T-helper 17 cell (primary cell): ENCODE results near the gene KCNQ4. TPM values are rescaled to one million over a fixed set of nuclear protein-coding genes. Genes with fewer than 3 reads are reported as not detected.

Experiments
- ATAC-seq: fragments of 150-1000 bp; cut with Tn5 transposase; 2 replicates; pipeline ENCODE4 v1.10.0; 2021; ENCODE audit warnings: mild to moderate bottlenecking, moderate library complexity
- DNase-seq, 3 donors: peaks; one replicate each; pipeline versions ENCODE4 v3.0.0 to v3.0.0-alpha.2; 2020 to 2021
- H3K9me3 ChIP-seq: one replicate; pipeline ENCODE4 v1.7.0; 2013; ENCODE audit warnings: low read length, mild to moderate bottlenecking; ENCODE audit not compliant: control insufficient read depth, poor library complexity, severe bottlenecking
- H3K27ac Mint-ChIP-seq: one replicate; pipeline ENCODE4 v1.8.0; 2022; ENCODE audit warnings: mild to moderate bottlenecking, moderate library complexity, mixed read lengths
- H3K27me3 Mint-ChIP-seq: one replicate; pipeline ENCODE4 v1.8.0; 2022; ENCODE audit warnings: mixed read lengths
- H3K36me3 Mint-ChIP-seq: one replicate; pipeline ENCODE4 v1.8.0; 2022; ENCODE audit warnings: low read depth, mixed read lengths
- H3K4me1 Mint-ChIP-seq: one replicate; pipeline ENCODE4 v1.8.0; 2022; ENCODE audit warnings: mild to moderate bottlenecking, mixed read lengths
- H3K4me3 Mint-ChIP-seq: one replicate; pipeline ENCODE4 v1.8.0; 2022; ENCODE audit warnings: mild to moderate bottlenecking, moderate library complexity, mixed read lengths
- total RNA-seq, 4 donors: library from RNA in 2 of 4; stranded (reverse) in 2 of 4; gene quantifications; one replicate each; pipeline ENCODE4 v1.2.3 and lab custom pipeline; 2022 to 2026

The KCNQ4 gene
- total RNA-seq, 2 donors from 2014 or later, result 0.17 to 0.86 TPM

DNA sequence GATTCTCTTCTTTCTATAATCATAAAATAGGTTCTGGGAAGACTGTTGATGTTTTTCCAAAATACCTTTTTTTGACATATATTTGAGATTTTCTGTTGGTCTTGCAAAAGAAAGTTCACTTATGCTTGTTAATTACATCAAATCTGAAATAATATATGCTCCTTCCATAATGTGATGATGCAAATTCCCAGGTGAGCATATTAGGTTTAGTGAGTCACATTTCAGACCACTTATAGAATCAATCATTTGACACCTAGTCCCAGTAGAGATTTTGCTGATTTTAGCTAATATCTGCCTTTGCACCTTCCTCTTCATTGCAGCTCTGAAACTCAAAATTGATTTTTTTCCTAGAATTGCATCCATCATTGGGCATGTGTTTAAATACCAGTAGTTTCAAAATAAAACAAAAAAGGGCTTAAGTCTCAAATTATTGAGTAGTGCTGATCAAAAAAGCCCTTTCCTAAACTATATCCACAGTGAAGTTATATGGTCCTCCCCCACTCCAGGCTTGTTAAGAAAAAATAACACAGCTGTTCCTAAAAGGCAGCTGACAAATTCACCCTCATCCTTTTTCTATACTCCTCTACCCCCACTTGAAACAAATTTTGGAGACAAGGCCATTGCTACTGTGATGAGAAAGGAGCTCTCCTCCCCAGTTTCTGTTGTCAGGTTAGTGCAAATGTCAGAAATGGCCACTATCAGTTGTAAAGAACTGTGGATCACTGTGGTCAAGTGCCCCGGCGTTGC lies 37.1 kb upstream of the KCNQ4 start:
- DNase-seq, result no peak
- Mint-ChIP-seq H3K27me3 (no peaks in the 10 kb centered on the region), H3K36me3 (peaks cover 3% of the 10 kb centered on the region), H3K4me1 (peaks cover 12% of the 10 kb centered on the region), H3K4me3 (no peak overlapping the region), H3K27ac (no peak overlapping the region)
- no peaks in the 10 kb centered on the region for H3K9me3 ChIP-seq
- ATAC-seq, result no peak

DNA sequence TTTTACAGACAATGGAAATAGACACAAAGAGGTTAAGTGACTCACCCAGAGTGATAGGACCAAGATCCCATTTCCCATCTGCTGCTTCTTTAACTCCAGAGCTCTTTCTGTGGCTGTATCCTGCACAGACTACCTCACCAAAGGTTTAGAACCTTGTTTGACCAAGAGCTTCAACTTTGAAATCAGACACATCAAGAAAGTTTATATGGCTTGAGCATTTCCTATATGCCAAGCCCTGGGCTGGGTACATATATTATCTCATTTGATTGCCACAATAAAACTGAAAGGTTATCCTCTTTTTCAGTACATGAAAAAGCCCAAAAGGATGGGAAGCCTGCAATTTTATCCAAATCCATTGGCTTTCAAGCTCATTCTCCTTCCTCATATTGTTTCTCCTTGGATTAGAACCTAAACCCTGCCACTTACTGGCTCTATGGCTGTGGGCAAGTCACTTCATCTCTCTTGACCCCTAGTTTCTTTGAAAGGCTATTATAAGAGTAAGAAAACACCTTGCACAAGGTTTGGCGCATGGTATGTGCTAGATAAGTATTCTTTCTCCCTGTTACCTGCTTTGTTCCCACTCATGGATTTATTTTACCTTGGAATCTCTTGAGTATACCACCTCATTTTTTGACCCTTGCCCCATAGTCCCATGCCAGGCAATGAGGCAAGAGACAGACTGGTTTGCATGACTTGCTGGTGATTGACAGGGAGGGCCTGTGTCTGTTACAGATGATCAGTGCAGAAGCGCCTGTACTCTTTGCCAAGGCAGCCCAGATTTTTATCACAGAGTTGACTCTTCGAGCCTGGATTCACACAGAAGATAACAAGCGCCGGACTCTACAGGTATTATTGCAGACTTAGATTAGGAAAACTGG lies 34.5 kb upstream of the KCNQ4 start:
- Mint-ChIP-seq H3K4me3 (no peak overlapping the region), H3K27me3 (no peaks in the 10 kb centered on the region), H3K4me1 (peaks cover 15% of the 10 kb centered on the region), H3K27ac (no peak overlapping the region), H3K36me3 (peaks cover 3% of the 10 kb centered on the region)
- H3K9me3 ChIP-seq, result no peaks in the 10 kb centered on the region
- DNase-seq (no peak), ATAC-seq (no peak)

DNA sequence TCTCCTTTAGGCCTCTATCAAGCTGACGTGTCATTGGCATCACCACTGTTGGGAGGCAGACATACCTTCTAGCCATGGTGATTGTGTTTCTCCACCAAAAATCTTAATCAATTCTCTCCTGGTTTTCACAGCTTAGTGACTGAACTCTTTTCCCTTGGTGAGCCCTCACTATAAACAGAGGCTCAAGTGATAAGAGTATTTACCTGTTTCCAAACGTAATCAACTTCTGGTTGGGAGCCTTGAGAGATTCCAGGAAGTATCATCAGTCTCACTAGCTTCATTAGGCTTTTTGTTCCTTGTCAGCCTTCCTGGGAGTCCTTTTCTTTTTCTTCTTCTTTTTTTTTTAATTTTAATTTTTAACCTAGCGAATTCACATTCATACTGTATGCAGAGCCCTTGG lies 33.8 kb upstream of the KCNQ4 start:
- Mint-ChIP-seq H3K36me3 (peaks cover 3% of the 10 kb centered on the region), H3K27me3 (no peaks in the 10 kb centered on the region), H3K4me1 (peaks cover 18% of the 10 kb centered on the region), H3K4me3 (no peak overlapping the region), H3K27ac (peak overlapping the region; percentile 63)
- H3K9me3 ChIP-seq, result no peaks in the 10 kb centered on the region
- ATAC-seq, result no peak
- DNase-seq, result no peak

DNA sequence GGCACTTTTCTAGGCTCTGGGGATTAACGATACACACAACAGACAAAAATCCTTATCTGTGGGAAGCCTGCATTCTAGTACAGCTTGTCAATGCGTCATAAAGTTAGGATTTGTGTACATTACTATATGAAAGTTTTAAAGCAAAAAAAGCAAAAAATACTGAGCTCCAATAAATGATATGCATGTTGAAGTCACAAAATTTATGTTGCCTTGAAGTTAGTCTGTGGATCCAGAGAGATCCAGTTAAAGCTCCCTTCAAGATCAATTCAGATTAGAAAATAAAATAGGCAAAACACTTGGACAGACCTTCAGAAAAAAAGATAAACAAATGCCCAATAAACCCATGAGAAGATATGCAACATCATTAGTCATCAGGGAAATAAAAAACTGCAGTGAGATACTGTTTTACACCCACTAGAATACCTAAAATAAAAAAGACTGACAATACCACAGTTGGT lies 33.1 kb upstream of the KCNQ4 start:
- ATAC-seq, result no peak

DNA sequence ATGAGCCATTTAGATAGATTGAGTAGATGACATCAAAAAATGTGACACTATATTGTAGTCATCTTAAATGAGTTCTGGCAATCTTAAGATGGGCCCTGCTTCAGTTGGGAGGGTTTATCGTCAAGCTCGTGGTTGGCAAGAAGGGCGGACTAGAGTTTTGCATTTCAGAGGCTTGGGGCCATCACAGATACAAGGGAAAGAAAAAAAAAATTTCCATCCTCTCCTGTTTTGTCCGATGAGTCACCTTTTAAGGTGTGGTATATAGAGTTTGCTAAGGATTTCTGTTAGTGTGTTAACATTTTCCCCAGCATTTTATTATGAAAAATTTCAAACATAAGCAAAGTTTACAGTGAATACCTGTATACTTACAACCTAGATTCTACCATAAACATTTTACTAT lies 31.8 kb upstream of the KCNQ4 start:
- no peaks in the 10 kb centered on the region for H3K9me3 ChIP-seq
- peaks cover 3% of the 10 kb centered on the region for H3K36me3 Mint-ChIP-seq
- H3K4me3 Mint-ChIP-seq, result no peak overlapping the region
- DNase-seq, result no peak
- no peaks in the 10 kb centered on the region for H3K27me3 Mint-ChIP-seq
- H3K4me1 Mint-ChIP-seq, result peaks cover 10% of the 10 kb centered on the region
- ATAC-seq, result no peak
- no peak overlapping the region for H3K27ac Mint-ChIP-seq

More for the DNA sequence above, 33.1 kb upstream of the KCNQ4 start:
- H3K27ac Mint-ChIP-seq, result peak overlapping the region; percentile 63
- peaks cover 3% of the 10 kb centered on the region for H3K36me3 Mint-ChIP-seq
- H3K27me3 Mint-ChIP-seq, result no peaks in the 10 kb centered on the region
- no peak overlapping the region for H3K4me3 Mint-ChIP-seq
- DNase-seq, result no peak
- no peaks in the 10 kb centered on the region for H3K9me3 ChIP-seq
- peaks cover 15% of the 10 kb centered on the region for H3K4me1 Mint-ChIP-seq

DNA sequence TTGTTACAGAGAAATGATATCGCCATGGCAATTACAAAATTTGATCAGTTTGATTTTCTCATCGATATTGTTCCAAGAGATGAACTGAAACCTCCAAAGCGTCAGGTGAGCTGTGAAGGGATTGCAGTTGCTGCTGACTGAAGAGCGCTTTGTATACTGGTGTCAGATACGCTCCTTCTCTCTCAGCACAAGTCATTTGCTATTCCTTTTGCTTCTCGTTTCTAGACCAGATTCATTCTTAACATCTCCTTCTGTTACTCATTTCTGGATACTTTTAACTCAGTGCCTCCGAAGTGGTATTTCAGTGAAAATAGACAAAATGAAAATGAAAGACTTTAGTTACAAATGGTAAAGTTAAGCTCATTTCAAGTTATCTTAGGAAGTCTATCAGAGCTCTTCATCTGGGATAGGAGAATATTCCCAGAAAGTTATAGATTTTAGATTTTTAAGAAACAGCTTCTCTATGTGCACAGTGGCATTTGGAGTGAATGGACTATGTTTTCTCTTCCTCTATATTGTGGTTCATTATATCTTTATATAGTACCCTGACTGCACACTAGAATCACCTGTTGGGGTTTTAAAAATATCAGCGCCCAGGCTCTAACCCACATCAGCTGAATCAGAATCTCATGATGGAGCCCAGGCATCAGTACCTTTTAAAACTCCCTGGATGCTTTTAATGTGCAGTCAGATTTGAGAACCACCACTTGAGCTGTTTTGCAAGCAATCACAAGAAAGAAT lies 30.3 kb upstream of the KCNQ4 start:
- Mint-ChIP-seq H3K36me3 (peaks cover 3% of the 10 kb centered on the region), H3K4me3 (no peak overlapping the region), H3K4me1 (peaks cover 10% of the 10 kb centered on the region), H3K27ac (peak overlapping the region; percentile 56), H3K27me3 (no peaks in the 10 kb centered on the region)
- ATAC-seq (no peak), DNase-seq (no peak)
- H3K9me3 ChIP-seq, result no peaks in the 10 kb centered on the region

DNA sequence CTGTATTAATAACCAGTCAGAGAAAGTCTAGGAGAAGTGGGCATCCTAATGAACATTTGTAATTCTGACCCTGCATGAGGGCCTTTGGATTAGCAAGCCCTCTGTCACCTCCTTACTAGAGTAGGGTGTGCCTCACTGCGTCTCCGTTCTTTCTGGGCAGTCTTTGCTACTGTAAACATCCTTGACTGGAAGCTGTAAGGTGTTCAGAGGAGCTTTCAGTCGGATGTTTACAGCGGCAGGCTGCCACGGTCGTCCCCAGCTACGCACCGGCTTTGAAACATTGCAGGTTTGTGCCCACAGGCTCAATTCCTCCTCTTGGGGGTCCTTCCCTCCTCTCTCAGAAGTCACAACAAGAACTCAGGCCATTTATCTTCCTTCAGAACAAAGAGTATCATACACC lies 29.4 kb upstream of the KCNQ4 start:
- H3K27ac Mint-ChIP-seq, result no peak overlapping the region
- no peaks in the 10 kb centered on the region for H3K9me3 ChIP-seq
- DNase-seq (no peak), ATAC-seq (no peak)
- H3K4me1 Mint-ChIP-seq, result peaks cover 10% of the 10 kb centered on the region
- no peak overlapping the region for H3K4me3 Mint-ChIP-seq
- peaks cover 6% of the 10 kb centered on the region for H3K36me3 Mint-ChIP-seq
- H3K27me3 Mint-ChIP-seq, result no peaks in the 10 kb centered on the region

DNA sequence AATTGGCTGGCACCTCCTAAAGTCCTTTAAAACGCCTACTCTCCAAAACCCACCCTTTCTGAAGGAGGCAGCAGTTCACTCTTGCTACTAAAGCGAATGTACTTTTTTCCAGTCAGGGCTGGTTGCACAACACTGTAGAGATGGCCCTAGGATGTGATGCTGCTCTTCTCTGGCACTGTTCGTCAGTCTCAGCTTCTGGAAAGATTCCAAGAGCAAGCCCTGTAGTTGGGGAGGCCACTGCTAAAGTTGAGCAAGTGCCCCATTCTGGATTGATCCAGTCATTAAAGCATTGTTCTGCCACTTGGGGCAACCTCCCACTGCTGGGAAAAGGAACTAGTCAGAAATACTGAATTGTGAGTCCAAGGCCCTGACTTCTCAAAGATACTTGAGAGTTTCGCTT lies 28.5 kb upstream of the KCNQ4 start:
- no peak for DNase-seq
- no peak overlapping the region for H3K27ac Mint-ChIP-seq
- peaks cover 8% of the 10 kb centered on the region for H3K36me3 Mint-ChIP-seq
- H3K4me3 Mint-ChIP-seq, result no peak overlapping the region
- peaks cover 13% of the 10 kb centered on the region for H3K4me1 Mint-ChIP-seq
- no peaks in the 10 kb centered on the region for H3K9me3 ChIP-seq
- no peak for ATAC-seq
- H3K27me3 Mint-ChIP-seq, result no peaks in the 10 kb centered on the region

DNA sequence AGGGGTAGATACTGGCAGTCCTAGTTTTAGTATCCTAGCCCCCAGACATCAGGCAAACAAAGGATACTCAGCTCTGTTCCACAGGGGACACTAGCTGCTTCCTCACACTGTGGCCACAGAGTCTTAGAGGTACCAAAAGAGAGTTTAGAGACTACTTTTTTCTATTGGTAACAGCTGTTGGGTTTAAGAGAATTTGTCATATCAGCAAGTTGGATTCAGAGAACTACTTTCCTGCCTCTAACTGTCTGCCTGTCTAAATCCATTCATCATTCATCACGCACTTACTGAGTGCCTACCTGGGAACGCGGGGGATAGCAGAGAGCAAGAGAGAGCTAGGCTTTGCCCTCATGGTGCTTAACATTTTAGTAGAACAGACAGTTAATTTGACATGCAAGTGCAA lies 27.1 kb upstream of the KCNQ4 start:
- H3K27me3 Mint-ChIP-seq, result no peaks in the 10 kb centered on the region
- ATAC-seq, result no peak
- no peak overlapping the region for H3K27ac Mint-ChIP-seq
- no peak overlapping the region for H3K4me3 Mint-ChIP-seq
- peaks cover 8% of the 10 kb centered on the region for H3K36me3 Mint-ChIP-seq
- H3K4me1 Mint-ChIP-seq, result peaks cover 18% of the 10 kb centered on the region
- no peak for DNase-seq
- H3K9me3 ChIP-seq, result no peaks in the 10 kb centered on the region

DNA sequence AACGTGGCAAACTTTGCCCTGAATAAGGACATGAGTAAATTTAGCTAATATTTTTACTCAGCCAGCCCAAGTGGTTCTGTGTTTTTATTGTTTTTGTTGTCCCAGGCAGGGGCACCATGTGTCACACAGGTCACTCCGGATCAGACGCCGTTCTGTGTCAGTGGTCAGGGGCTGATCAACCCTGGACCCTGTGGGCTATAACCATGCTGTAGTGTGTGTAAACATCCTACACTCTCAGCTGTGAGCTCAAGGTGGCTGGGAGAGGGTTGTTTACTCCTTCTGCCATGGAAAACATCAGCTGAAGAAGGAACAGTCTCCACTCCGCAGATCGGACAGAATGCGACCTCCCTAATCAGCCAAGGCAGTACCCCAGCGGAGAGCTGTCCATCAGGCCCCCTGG lies 26.5 kb upstream of the KCNQ4 start:
- DNase-seq (no peak), ATAC-seq (no peak)
- Mint-ChIP-seq H3K4me3 (no peak overlapping the region), H3K4me1 (peaks cover 19% of the 10 kb centered on the region), H3K36me3 (peaks cover 8% of the 10 kb centered on the region), H3K27ac (no peak overlapping the region), H3K27me3 (no peaks in the 10 kb centered on the region)
- H3K9me3 ChIP-seq, result no peaks in the 10 kb centered on the region

DNA sequence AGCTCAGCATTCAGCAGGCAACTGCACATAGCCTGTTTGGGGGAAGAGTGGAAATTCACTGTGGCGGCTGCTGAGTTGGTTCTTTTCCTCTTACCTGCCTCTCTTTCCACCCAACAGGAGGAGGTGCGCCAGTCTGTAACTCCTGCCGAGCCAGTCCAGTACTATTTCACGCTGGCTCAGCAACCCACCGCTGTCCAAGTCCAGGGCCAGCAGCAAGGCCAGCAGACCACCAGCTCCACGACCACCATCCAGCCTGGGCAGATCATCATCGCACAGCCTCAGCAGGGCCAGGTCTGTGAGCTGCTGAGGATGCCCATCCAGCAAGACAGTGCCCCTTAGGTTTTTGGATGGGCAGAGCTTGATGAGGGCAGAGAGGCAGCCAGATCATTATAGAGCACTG lies 25.6 kb upstream of the KCNQ4 start:
- no peaks in the 10 kb centered on the region for H3K27me3 Mint-ChIP-seq
- H3K4me1 Mint-ChIP-seq, result peaks cover 21% of the 10 kb centered on the region
- no peak overlapping the region for H3K4me3 Mint-ChIP-seq
- no peak overlapping the region for H3K27ac Mint-ChIP-seq
- H3K9me3 ChIP-seq, result no peaks in the 10 kb centered on the region
- peaks cover 9% of the 10 kb centered on the region for H3K36me3 Mint-ChIP-seq
- ATAC-seq (no peak), DNase-seq (no peak)

DNA sequence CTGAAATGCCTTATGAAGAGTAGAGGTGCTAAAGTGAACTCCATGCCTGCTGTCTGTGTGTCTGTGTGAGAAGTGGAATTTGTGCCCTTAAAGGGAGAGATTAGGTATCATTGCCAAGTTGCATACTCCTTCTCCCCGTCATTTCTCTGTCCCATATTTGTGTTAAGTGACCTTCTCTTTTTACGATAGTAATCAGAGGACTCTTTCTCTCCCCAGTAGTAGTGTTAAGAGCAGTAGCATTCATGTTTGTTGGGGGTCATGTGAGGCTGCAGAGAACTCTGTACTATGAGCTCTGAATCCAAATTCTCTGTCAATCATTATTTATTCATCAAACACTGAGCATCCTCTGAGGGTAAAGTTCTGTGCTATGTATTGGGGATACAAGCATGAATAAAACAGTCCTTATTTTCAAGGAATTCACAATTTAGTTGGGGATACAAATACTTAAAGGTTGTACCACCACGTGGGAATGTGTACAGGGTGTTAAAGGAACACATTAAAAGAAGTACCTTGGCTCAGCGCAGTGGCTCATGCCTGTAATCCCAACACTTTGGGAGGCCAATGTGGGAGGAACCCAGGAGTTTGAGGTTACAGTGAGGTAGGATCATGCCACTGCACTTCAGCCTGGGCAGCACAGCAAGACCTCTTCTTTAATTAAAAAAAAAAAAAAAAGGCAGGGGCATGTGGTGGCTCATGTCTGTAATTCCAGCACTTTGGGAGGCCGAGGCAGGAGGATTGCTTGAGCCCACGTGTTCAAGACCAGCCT lies 24.8 kb upstream of the KCNQ4 start:
- Mint-ChIP-seq H3K27ac (peak overlapping the region; percentile 86), H3K27me3 (no peaks in the 10 kb centered on the region), H3K4me1 (peaks cover 22% of the 10 kb centered on the region), H3K4me3 (no peak overlapping the region), H3K36me3 (peaks cover 9% of the 10 kb centered on the region)
- ATAC-seq, result no peak
- no peaks in the 10 kb centered on the region for H3K9me3 ChIP-seq
- no peak for DNase-seq
